Measurements from ENCODE around the gene SEM1. TPM values are rescaled to one million over a fixed set of nuclear protein-coding genes. Genes with fewer than 3 reads are reported as not detected.
"Not testable (repeated sequence)": the region's sequence is repeated elsewhere in the genome, so short reads cannot be mapped to it uniquely, and the experiment has no call there.

Gene SEM1
- total and polyA plus RNA-seq, 9 of the 15 experiments (the other 6 are each of a cell fraction or from before 2014, with no cell fraction given) = 74.7 to 938 (median 454) TPM

DNA sequence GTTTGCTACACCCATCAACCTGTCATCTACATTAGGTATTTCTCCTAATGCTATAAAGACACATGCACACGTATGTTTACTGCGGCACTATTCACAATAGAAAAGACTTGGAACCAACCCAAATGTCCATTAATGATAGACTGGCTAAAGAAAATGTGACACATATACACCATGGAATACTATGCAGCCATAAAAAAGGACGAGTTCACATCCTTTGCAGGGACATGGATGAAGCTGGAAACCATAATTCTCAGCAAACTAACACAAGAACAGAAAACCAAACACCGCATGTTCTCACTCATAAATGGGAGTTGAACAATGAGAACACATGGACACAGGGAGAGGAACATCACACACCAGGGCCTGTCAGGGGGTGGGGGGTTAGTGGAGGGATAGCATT is 66.2 kb downstream of the SEM1 start:
- intact Hi-C loops (cut with micrococcal nuclease); H3K9ac ChIP-seq (ENCODE audit: insufficient read depth in 1 of 2, low read depth in 2 of 2, low read length in 2 of 2); H3K4me3 ChIP-seq; H3K9me3 ChIP-seq (replicated peaks; ENCODE audit: control insufficient read depth, insufficient read depth, low read depth, low read length); H3K27ac ChIP-seq (ENCODE audit: extremely low read depth, low read depth, low read length); in situ Hi-C loops (cut with MboI); H4K20me1 ChIP-seq (replicated peaks; ENCODE audit: control insufficient read depth, insufficient read depth, low read length); POLR2A ChIA-PET; H2AFZ ChIP-seq (ENCODE audit: low read depth, low read length); CTCF ChIA-PET (ENCODE audit: low intra/inter-chr PET ratio); H3K27me3 ChIP-seq (ENCODE audit: control insufficient read depth in 2 of 2, insufficient read depth in 2 of 2, low read length in 2 of 2); BruUV-seq (replicated peaks); H3K79me2 ChIP-seq (ENCODE audit: control insufficient read depth, insufficient read depth, low read length); H3K9me1 ChIP-seq (ENCODE audit: control insufficient read depth, insufficient read depth, low read length); H3K36me3 ChIP-seq (ENCODE audit: control insufficient read depth, insufficient read depth, low read length); FAIRE-seq; ATAC-seq; DNase-seq (ENCODE audit: extremely low read depth in 1 of 4, low spot score in 3 of 4); H3K4me2 ChIP-seq (ENCODE audit: insufficient read depth, low read length); H3K4me1 ChIP-seq (replicated peaks in 1 of 2; ENCODE audit: control insufficient read depth in 2 of 2, insufficient read depth in 2 of 2, low read length in 2 of 2): not testable (repeated sequence)
- TF ChIP-seq ZNF146 (CRISPR knock-in tag; IDR thresholded peaks at IDR 0.05; ENCODE audit: unreplicated experiment) = peak; percentile 55
- WGBS (ENCODE audit: insufficient coverage, low coverage, missing lambda C conversion rate) = 0% methylated on average over 4 of the region's 4 CpGs

DNA sequence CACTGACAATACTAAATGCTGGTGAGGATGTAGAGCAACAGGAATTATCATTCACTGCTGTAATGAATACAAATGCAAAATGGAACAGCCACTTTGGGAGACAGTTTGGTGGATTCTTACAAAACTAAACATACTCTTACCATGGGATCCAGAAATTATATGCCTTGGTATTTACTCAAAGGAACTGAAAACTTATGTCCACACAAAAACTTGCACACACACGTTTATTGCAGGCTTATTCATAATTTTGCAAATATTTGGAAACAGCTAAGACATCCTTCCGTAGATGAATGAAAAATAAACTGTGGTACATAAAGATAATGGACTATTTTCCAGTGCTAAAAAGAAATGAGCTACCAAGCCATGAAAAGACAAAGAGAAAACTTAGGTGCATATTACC is 69.6 kb downstream of the SEM1 start:
- Histone ChIP-seq H3K9me1 (ENCODE audit: control insufficient read depth, insufficient read depth, low read length) (no peaks in the 10 kb centered on the region), H3K9me3 (replicated peaks; ENCODE audit: control insufficient read depth, insufficient read depth, low read depth, low read length) (no peaks in the 10 kb centered on the region), H3K4me2 (ENCODE audit: insufficient read depth, low read length) (no peak overlapping the region), H3K9ac (ENCODE audit: insufficient read depth in 1 of 2, low read depth in 2 of 2, low read length in 2 of 2) (no peak overlapping the region), H2AFZ (ENCODE audit: low read depth, low read length) (no peak overlapping the region), H3K27me3 (ENCODE audit: control insufficient read depth in 2 of 2, insufficient read depth in 2 of 2, low read length in 2 of 2) (no peaks in the 10 kb centered on the region), H3K4me1 (replicated peaks in 1 of 2; ENCODE audit: control insufficient read depth in 2 of 2, insufficient read depth in 2 of 2, low read length in 2 of 2) (no peaks in the 10 kb centered on the region), H3K4me3 (no peak overlapping the region), H4K20me1 (replicated peaks; ENCODE audit: control insufficient read depth, insufficient read depth, low read length) (no peaks in the 10 kb centered on the region), H3K36me3 (ENCODE audit: control insufficient read depth, insufficient read depth, low read length) (no peaks in the 10 kb centered on the region), H3K27ac (ENCODE audit: extremely low read depth, low read depth, low read length) (no peak overlapping the region), H3K79me2 (ENCODE audit: control insufficient read depth, insufficient read depth, low read length) (no peaks in the 10 kb centered on the region)
- no peak for DNase-seq (ENCODE audit: extremely low read depth in 1 of 4, low spot score in 3 of 4)
- in situ Hi-C loops (cut with MboI) (no loop called here), intact Hi-C loops (cut with micrococcal nuclease) (no loop called here)
- WGBS (ENCODE audit: insufficient coverage, low coverage, missing lambda C conversion rate) = 0% methylated on average over 2 of the region's 2 CpGs
- BruUV-seq (replicated peaks) = no TSS peak
- POLR2A ChIA-PET = interaction anchor here (0.8 to 2.3 kb wide), 3 partner anchors 10 to 17 kb away, joined by 4 to 6 read pairs (median 4); no protein-coding TSS in a partner anchor
- no peak for ATAC-seq
- CTCF ChIA-PET (ENCODE audit: low intra/inter-chr PET ratio) = no interaction called here
- no peak for FAIRE-seq
- TF ChIP-seq, protein P1, sequence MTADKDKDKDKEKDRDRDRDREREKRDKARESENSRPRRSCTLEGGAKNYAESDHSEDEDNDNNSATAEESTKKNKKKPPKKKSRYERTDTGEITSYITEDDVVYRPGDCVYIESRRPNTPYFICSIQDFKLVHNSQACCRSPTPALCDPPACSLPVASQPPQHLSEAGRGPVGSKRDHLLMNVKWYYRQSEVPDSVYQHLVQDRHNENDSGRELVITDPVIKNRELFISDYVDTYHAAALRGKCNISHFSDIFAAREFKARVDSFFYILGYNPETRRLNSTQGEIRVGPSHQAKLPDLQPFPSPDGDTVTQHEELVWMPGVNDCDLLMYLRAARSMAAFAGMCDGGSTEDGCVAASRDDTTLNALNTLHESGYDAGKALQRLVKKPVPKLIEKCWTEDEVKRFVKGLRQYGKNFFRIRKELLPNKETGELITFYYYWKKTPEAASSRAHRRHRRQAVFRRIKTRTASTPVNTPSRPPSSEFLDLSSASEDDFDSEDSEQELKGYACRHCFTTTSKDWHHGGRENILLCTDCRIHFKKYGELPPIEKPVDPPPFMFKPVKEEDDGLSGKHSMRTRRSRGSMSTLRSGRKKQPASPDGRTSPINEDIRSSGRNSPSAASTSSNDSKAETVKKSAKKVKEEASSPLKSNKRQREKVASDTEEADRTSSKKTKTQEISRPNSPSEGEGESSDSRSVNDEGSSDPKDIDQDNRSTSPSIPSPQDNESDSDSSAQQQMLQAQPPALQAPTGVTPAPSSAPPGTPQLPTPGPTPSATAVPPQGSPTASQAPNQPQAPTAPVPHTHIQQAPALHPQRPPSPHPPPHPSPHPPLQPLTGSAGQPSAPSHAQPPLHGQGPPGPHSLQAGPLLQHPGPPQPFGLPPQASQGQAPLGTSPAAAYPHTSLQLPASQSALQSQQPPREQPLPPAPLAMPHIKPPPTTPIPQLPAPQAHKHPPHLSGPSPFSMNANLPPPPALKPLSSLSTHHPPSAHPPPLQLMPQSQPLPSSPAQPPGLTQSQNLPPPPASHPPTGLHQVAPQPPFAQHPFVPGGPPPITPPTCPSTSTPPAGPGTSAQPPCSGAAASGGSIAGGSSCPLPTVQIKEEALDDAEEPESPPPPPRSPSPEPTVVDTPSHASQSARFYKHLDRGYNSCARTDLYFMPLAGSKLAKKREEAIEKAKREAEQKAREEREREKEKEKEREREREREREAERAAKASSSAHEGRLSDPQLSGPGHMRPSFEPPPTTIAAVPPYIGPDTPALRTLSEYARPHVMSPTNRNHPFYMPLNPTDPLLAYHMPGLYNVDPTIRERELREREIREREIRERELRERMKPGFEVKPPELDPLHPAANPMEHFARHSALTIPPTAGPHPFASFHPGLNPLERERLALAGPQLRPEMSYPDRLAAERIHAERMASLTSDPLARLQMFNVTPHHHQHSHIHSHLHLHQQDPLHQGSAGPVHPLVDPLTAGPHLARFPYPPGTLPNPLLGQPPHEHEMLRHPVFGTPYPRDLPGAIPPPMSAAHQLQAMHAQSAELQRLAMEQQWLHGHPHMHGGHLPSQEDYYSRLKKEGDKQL (CRISPR knock-in tag; IDR thresholded peaks at IDR 0.05; ENCODE audit: borderline replicate concordance) = no peak
- TF ChIP-seq ZNF133 (CRISPR knock-in tag; IDR thresholded peaks at IDR 0.05) (no peak), ETV6 (IDR thresholded peaks at IDR 0.05; ENCODE audit: borderline replicate concordance in 1 of 2, low read depth in 2 of 2, low read length in 1 of 2) (no peak), ETV6 (CRISPR knock-in tag; IDR thresholded peaks at IDR 0.05; ENCODE audit: borderline replicate concordance) (no peak), ZNF311 (CRISPR knock-in tag; IDR thresholded peaks at IDR 0.05) (no peak), XRCC4 (IDR thresholded peaks at IDR 0.05; ENCODE audit: extremely low read depth, insufficient read depth, insufficient read length) (no peak), ZBTB8A (IDR thresholded peaks at IDR 0.05; ENCODE audit: partially characterized antibody) (no peak), FOXK1 (CRISPR knock-in tag; IDR thresholded peaks at IDR 0.05; ENCODE audit: borderline replicate concordance) (no peak), HNRNPK (IDR thresholded peaks at IDR 0.05; ENCODE audit: low read depth, low read length, poor library complexity, severe bottlenecking) (no peak), CBX5 (IDR thresholded peaks at IDR 0.05; ENCODE audit: borderline replicate concordance, low read depth) (no peak), SPI1 (IDR thresholded peaks at IDR 0.05; ENCODE audit: borderline replicate concordance, low read depth, low read length) (no peak)
